ENCODE data around the gene CRYL1. TPM values are rescaled to one million over a fixed set of nuclear protein-coding genes. Genes with fewer than 3 reads are reported as not detected.

The CRYL1 gene
- polyA plus RNA-seq, 1 donor, result 171 TPM

DNA sequence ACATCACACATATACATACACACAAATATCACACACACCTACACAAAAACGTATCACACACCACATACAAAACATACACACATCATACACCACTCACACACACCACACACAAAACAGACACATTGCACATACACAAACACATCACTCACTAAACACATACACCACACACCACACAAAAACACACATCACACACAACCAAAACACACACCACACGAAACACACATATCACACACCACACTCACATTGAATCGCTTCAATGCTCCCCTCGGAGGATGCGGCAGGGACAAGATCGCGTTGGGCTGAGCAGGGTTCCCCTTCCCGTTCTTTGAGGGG is 131.5 kb downstream of the CRYL1 start:
- H3K9me3 ChIP-seq (ENCODE audit: control insufficient read depth, low read depth, low read length), result peaks cover 28% of the 10 kb centered on the region
- H3K27ac ChIP-seq (ENCODE audit: low read length), result no peak overlapping the region
- no CpG with 5 or more reads among the region's 8 CpGs for WGBS (ENCODE audit: insufficient coverage, low lambda C conversion rate)
- peaks cover 7% of the 10 kb centered on the region for H3K27me3 ChIP-seq (ENCODE audit: control insufficient read depth, insufficient read depth, low read length)
- H3K4me3 ChIP-seq (ENCODE audit: low read length), result no peak overlapping the region
- H3K4me1 ChIP-seq (ENCODE audit: control insufficient read depth, insufficient read depth, low read length), result no peaks in the 10 kb centered on the region
- no peak for DNase-seq
- H3K36me3 ChIP-seq (ENCODE audit: control insufficient read depth, insufficient read depth, low read length), result no peaks in the 10 kb centered on the region

DNA sequence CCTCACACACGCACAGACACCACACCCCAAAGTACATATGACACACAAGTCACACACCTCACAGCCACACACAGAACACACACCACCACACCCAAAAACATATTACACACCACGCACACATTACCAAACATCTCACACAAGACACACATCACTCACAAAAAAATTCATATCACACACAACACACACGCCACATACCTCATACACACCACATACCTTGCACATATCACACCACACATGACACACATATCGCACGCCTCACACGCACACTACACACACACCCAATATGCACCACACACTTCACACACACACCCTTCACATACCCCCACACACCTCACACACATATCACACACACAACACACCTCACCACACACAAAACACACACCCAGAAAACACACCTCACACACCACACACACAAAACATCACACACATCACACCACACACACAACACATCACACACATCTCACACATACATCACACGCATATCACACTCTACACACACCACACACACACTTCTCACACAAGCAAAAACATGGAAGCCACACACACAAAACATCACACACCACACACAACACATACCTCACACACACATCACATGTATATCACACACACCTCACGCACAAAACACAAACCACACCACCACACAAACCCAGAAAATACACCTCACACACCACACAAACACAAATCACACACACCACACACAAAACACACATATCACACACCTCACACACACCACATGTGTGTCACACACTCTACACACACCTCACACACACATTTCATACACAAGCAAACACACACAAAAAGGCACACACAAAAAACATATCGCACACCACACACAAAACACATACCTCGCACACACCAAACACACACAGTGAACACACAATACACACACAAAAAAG is 132.1 kb downstream of the CRYL1 start:
- no peak for DNase-seq

DNA sequence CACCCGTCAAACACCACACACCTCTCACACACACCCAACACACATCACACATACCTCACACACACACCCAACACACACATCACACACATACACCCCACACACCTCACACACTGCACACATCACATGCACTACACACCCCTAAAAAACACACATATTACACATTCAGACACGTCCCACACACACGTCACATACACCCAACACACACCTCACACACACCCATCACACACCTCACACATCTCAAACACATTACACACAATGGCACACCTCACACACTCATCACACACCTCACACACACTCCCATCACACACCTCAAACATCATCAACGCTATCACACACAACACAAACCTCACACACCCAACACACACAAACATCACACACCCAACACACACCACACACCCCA is 133.1 kb downstream of the CRYL1 start:
- H3K27ac ChIP-seq (ENCODE audit: low read length), result no peak overlapping the region
- DNase-seq, result no peak
- H3K9me3 ChIP-seq (ENCODE audit: control insufficient read depth, low read depth, low read length), result peaks cover 28% of the 10 kb centered on the region
- WGBS (ENCODE audit: insufficient coverage, low lambda C conversion rate), result no CpG with 5 or more reads among the region's 4 CpGs
- H3K4me3 ChIP-seq (ENCODE audit: low read length), result no peak overlapping the region
- no peaks in the 10 kb centered on the region for H3K4me1 ChIP-seq (ENCODE audit: control insufficient read depth, insufficient read depth, low read length)
- H3K27me3 ChIP-seq (ENCODE audit: control insufficient read depth, insufficient read depth, low read length), result peaks cover 7% of the 10 kb centered on the region
- H3K36me3 ChIP-seq (ENCODE audit: control insufficient read depth, insufficient read depth, low read length), result no peaks in the 10 kb centered on the region

More for the DNA sequence above, 132.1 kb downstream of the CRYL1 start:
- no peaks in the 10 kb centered on the region for H3K4me1 ChIP-seq (ENCODE audit: control insufficient read depth, insufficient read depth, low read length)
- H3K36me3 ChIP-seq (ENCODE audit: control insufficient read depth, insufficient read depth, low read length), result no peaks in the 10 kb centered on the region
- H3K27ac ChIP-seq (ENCODE audit: low read length), result no peak overlapping the region
- no peak overlapping the region for H3K4me3 ChIP-seq (ENCODE audit: low read length)
- peaks cover 28% of the 10 kb centered on the region for H3K9me3 ChIP-seq (ENCODE audit: control insufficient read depth, low read depth, low read length)
- peaks cover 7% of the 10 kb centered on the region for H3K27me3 ChIP-seq (ENCODE audit: control insufficient read depth, insufficient read depth, low read length)
- WGBS (ENCODE audit: insufficient coverage, low lambda C conversion rate), result 100% methylated on average over 1 of the region's 10 CpGs

DNA sequence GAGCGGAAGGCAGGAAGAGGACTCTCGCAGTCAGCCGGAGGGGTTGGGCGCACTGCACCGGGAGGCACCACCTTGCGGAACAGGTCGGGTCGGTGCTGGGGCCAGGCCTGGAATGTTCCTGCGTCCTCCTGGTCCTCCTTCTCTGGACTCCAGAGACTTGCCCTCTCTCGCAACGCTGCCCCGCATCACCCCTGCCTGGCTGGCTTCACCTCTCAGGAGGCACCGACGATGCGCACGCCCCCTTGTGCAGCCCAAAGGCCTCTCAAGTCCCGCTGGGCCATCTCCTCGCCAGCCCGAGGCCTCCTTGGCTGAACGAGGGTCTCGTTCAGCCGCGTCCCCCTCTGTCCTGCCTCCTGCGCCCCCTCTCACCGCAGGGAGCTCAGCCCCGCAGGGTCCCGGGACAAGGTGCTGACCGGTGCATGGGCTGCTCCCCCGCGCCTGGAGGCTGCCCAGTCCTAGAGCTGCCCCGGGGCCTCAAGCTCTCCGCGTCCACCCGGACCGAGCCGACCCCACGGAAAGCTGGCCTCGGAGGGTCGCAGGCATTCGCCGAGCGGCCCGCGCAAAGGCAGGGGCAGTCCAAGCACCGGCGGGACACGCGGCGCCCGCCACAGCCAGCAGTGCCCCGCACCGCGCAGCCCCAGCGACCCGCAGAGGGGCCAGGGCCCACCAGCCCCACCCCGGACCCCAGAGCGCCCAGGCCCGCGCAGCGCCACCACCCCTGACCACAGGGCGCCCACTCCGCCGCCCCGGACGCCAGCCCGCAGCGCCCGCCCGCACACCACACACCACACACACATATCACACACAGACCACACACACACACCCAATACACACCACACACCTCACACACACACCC is 133.8 kb downstream of the CRYL1 start:
- no peaks in the 10 kb centered on the region for H3K36me3 ChIP-seq (ENCODE audit: control insufficient read depth, insufficient read depth, low read length)
- no peak overlapping the region for H3K27ac ChIP-seq (ENCODE audit: low read length)
- H3K4me3 ChIP-seq (ENCODE audit: low read length), result no peak overlapping the region
- H3K27me3 ChIP-seq (ENCODE audit: control insufficient read depth, insufficient read depth, low read length), result peaks cover 7% of the 10 kb centered on the region
- DNase-seq, result no peak
- WGBS (ENCODE audit: insufficient coverage, low lambda C conversion rate), result no CpG with 5 or more reads among the region's 69 CpGs
- no peaks in the 10 kb centered on the region for H3K4me1 ChIP-seq (ENCODE audit: control insufficient read depth, insufficient read depth, low read length)
- peaks cover 28% of the 10 kb centered on the region for H3K9me3 ChIP-seq (ENCODE audit: control insufficient read depth, low read depth, low read length)

DNA sequence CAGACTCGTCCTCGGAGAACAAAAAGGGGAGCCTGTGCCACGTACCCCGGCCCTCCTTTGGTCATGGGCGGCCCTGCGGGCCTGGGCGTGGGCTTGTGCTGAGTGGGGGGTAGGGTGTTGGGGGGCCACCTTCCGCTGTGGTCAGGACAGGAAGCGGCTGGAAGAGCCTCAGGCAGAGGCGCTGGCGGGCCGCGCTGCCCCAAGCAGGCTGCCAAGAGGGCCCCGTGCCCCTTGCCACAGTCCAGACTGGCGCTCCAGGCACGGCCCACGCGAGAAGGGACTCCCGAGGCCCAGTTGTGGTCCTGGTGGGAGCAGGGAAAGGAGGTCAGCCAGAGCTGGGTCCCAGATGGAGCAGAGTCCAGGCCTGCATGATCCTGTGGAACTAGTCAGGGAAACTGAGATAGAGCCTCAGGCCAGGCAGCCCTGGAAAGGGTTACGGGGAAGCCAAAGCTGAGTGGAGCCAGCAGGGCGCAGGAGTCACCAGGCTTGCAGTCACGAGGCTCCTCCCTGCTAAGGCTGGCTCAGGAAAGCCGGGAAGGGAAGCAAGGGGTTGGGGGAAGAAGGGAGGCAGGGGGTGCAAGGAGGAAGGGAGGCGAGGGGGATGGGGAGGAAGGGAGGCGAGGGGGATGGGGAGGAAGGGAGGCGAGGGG is 135.0 kb downstream of the CRYL1 start:
- no peaks in the 10 kb centered on the region for H3K36me3 ChIP-seq (ENCODE audit: control insufficient read depth, insufficient read depth, low read length)

DNA sequence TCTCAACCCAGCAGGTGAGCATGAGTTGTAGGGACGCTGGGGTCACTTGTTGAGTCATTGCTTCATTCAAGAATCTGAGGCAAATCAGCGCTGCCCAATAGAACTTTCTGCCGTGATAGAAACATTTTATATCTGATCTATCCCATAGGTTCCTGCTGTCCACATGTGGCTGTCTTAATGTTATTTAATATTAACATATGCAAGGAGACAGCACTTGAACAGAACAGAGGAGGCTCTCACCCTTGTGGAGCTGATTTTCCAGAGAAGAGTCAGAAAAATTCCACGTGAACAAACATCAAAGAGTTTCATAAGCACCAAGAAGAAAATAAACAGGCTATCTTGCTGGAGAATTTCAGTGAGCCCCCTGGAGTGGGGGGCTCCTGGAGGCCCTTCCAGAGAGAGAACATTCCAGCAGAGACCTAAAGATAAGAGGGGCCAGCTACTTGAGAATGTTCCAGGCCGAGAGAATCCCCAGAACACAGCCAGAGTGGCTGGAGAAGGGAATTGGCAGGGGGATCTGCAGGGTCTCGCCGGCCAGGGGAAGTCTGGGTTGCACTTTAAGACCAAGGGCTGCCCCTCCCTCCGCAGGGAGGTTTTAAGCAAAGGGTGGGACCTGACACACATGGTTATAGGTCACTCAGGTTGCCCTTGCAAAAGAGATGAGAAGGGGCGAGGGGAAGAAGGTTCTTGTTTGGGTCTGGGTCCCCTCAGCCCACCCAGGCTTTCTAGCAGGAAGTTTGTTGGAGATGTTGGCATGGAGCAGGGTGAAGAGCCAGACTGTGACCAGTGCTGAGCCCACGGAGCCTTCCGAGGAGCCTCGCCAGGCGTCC is 135.7 kb downstream of the CRYL1 start:
- H3K4me1 ChIP-seq (ENCODE audit: control insufficient read depth, insufficient read depth, low read length), result no peaks in the 10 kb centered on the region
- H3K4me3 ChIP-seq (ENCODE audit: low read length), result no peak overlapping the region
- H3K27me3 ChIP-seq (ENCODE audit: control insufficient read depth, insufficient read depth, low read length), result peaks cover 7% of the 10 kb centered on the region
- no peaks in the 10 kb centered on the region for H3K36me3 ChIP-seq (ENCODE audit: control insufficient read depth, insufficient read depth, low read length)
- H3K27ac ChIP-seq (ENCODE audit: low read length), result no peak overlapping the region
- WGBS (ENCODE audit: insufficient coverage, low lambda C conversion rate), result no CpG with 5 or more reads among the region's 13 CpGs
- peaks cover 28% of the 10 kb centered on the region for H3K9me3 ChIP-seq (ENCODE audit: control insufficient read depth, low read depth, low read length)
- DNase-seq, result no peak

More for the DNA sequence above, 135.0 kb downstream of the CRYL1 start:
- peaks cover 7% of the 10 kb centered on the region for H3K27me3 ChIP-seq (ENCODE audit: control insufficient read depth, insufficient read depth, low read length)
- no peaks in the 10 kb centered on the region for H3K4me1 ChIP-seq (ENCODE audit: control insufficient read depth, insufficient read depth, low read length)
- no peak overlapping the region for H3K27ac ChIP-seq (ENCODE audit: low read length)
- WGBS (ENCODE audit: insufficient coverage, low lambda C conversion rate), result no CpG with 5 or more reads among the region's 26 CpGs
- H3K9me3 ChIP-seq (ENCODE audit: control insufficient read depth, low read depth, low read length), result peaks cover 28% of the 10 kb centered on the region
- no peak for DNase-seq
- no peak overlapping the region for H3K4me3 ChIP-seq (ENCODE audit: low read length)

DNA sequence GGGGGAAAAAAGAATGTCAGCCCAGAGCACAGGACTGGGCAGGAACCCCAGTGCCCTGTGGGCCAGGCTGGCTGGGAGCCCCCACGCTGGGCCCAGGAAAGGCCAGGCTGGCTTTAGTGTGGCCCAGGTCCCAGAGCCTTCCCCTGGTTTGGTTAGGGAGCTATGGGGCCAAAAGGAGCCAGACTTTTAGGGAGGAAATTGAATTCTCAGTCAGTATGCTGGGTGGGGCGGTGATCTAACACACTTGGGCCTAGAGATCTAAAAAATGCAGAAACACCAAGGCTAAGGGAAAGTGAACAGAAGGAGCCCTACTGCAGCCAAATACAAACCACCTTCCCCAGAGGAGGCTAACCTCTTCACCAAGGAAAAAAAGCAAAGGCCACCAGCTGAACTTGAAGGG is 137.5 kb downstream of the CRYL1 start:
- Histone ChIP-seq H3K36me3 (ENCODE audit: control insufficient read depth, insufficient read depth, low read length) (no peaks in the 10 kb centered on the region), H3K4me1 (ENCODE audit: control insufficient read depth, insufficient read depth, low read length) (no peaks in the 10 kb centered on the region), H3K4me3 (ENCODE audit: low read length) (no peak overlapping the region), H3K27ac (ENCODE audit: low read length) (no peak overlapping the region), H3K9me3 (ENCODE audit: control insufficient read depth, low read depth, low read length) (peaks cover 16% of the 10 kb centered on the region), H3K27me3 (ENCODE audit: control insufficient read depth, insufficient read depth, low read length) (peaks cover 2% of the 10 kb centered on the region)
- DNase-seq, result no peak
- no CpG with 5 or more reads among the region's 2 CpGs for WGBS (ENCODE audit: insufficient coverage, low lambda C conversion rate)

DNA sequence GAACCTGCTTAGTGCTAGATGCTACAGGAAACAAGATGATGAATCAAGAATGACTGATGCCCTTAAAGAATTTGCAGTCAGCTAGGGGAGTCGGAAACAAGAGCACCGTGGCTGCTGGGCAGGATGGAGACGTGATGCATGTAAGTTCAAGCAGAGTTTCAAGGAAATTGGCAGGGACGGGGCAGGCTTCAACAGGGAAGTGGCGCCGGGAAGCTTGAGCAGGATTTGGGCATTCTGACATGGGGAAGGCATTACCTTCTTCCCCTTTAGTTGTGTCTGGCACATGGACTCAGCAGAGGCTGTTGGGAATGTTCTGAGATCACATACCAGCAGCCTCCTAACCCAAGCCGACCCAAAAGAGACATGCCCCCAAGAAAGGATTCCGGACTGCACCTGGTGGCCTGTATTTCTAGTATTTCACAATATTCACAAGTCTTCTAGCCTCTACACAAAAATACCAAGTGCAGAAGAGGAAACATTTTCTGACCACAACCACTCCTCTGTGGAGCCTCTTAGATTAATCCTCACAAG is 138.2 kb downstream of the CRYL1 start:
- Histone ChIP-seq H3K4me1 (ENCODE audit: control insufficient read depth, insufficient read depth, low read length) (no peaks in the 10 kb centered on the region), H3K27me3 (ENCODE audit: control insufficient read depth, insufficient read depth, low read length) (peaks cover 2% of the 10 kb centered on the region), H3K36me3 (ENCODE audit: control insufficient read depth, insufficient read depth, low read length) (no peaks in the 10 kb centered on the region), H3K27ac (ENCODE audit: low read length) (no peak overlapping the region), H3K9me3 (ENCODE audit: control insufficient read depth, low read depth, low read length) (peaks cover 10% of the 10 kb centered on the region), H3K4me3 (ENCODE audit: low read length) (no peak overlapping the region)
- no peak for DNase-seq
- no CpG with 5 or more reads among the region's 8 CpGs for WGBS (ENCODE audit: insufficient coverage, low lambda C conversion rate)

DNA sequence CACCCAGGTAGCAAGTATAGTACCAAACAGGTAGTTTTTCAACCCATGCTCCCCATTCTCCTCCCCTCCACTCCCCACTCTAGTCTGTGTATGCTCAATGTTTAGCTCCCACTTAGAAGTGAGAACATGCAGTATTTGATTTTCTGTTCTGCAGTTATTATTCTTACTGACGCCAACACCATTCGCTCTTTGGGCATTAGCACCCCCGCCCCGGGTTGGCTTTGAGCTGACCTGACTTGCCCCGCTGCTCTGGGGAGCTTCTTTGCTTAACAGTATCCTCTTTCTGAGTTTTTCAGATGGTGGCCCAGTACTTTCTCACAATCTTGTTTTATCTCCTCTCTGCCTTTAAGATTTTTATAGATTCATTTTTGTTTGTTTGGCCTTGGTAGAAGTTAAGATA is 138.7 kb downstream of the CRYL1 start:
- no peaks in the 10 kb centered on the region for H3K36me3 ChIP-seq (ENCODE audit: control insufficient read depth, insufficient read depth, low read length)
- no peak for DNase-seq
- 80% methylated on average over 1 of the region's 5 CpGs for WGBS (ENCODE audit: insufficient coverage, low lambda C conversion rate)
- no peak overlapping the region for H3K27ac ChIP-seq (ENCODE audit: low read length)
- peaks cover 5% of the 10 kb centered on the region for H3K9me3 ChIP-seq (ENCODE audit: control insufficient read depth, low read depth, low read length)
- no peak overlapping the region for H3K4me3 ChIP-seq (ENCODE audit: low read length)
- no peaks in the 10 kb centered on the region for H3K4me1 ChIP-seq (ENCODE audit: control insufficient read depth, insufficient read depth, low read length)
- H3K27me3 ChIP-seq (ENCODE audit: control insufficient read depth, insufficient read depth, low read length), result peaks cover 2% of the 10 kb centered on the region

Measured in large intestine (tissue), 3 donors.